Esophagus squamous epithelium (tissue), 5 donors: Measurements from ENCODE around the gene DSTYK. TPM values are rescaled to one million over a fixed set of nuclear protein-coding genes. Genes with fewer than 3 reads are reported as not detected.

Experiments used
- DNase-seq: peaks from one replicate; lab custom pipeline; 2025; lab: John Stamatoyannopoulos, UW
- H3K27ac ChIP-seq, 4 donors: fragments of 200-600 bp; sonication (generic); one replicate each; pipeline ENCODE4 v1.5.1; 2016 to 2019; ENCODE audit warnings: mild to moderate bottlenecking in 1 of 4
- H3K27me3 ChIP-seq, 4 donors: fragments of 200-600 bp; sonication (generic); 1 replicate in 3 of 4; 2 replicates in 1 of 4; pipeline versions ENCODE4 v1.5.1 to v1.6.0; 2017 to 2021; ENCODE audit warnings: antibody characterized with exemption in 1 of 4
- H3K36me3 ChIP-seq, 3 donors: fragments of 200-600 bp; sonication (generic); one replicate each; pipeline ENCODE4 v1.5.1; 2016 to 2019
- H3K4me1 ChIP-seq, 3 donors: fragments of 200-600 bp; sonication (generic); one replicate each; pipeline ENCODE4 v1.5.1; 2017 to 2019
- H3K4me3 ChIP-seq, 4 donors: fragments of 200-600 bp; sonication (generic); 1 replicate in 3 of 4; 2 replicates in 1 of 4; pipeline ENCODE4 v1.5.1; 2016 to 2019; ENCODE audit warnings: mild to moderate bottlenecking in 2 of 4, moderate library complexity in 1 of 4
- H3K9me3 ChIP-seq, 3 donors: fragments of 200-600 bp; sonication (generic); one replicate each; pipeline ENCODE4 v1.5.1; 2016 to 2019
- CTCF ChIP-seq, 6 experiments: fragments of 450-650 bp in 4 of 6; fragments of 200-600 bp in 2 of 6; sonication (generic) in 2 of 6; IDR thresholded peaks; one replicate each; pipeline ENCODE4 v1.5.1; 2016 to 2019; ENCODE audit warnings: antibody characterized with exemption in 6 of 6, mild to moderate bottlenecking in 4 of 6, moderate library complexity in 4 of 6
- POLR2A ChIP-seq, 4 donors: fragments of 450-650 bp; IDR thresholded peaks; one replicate each; pipeline ENCODE4 v1.6.1; 2017; ENCODE audit warnings: antibody characterized with exemption in 4 of 4, mild to moderate bottlenecking in 4 of 4, moderate library complexity in 3 of 4
- WGBS, 2 donors: methylation state at CpG; one replicate each; pipeline ENCODE4 v1.1.5; 2018; 5-methylcytosine and 5-hydroxymethylcytosine counted together
- intact Hi-C: fragments of 100-400 bp; cut with DNase I; formaldehyde crosslinking; loops from one replicate; pipeline ENCODE4 v1.15.0; 2022
- total RNA-seq, 4 donors: library from RNA; depleted of rRNA; stranded (reverse); fragments of >200 nt; gene quantifications; one replicate each; pipeline ENCODE4 v1.1.0, GENCODE V29; 2016
- donor health status: DM: yes; HTN: yes; CAD: no.

The DSTYK gene
- total RNA-seq, 4 donors from 2014 or later, result 6.5 to 10.9 (median 6.9) TPM

DNA sequence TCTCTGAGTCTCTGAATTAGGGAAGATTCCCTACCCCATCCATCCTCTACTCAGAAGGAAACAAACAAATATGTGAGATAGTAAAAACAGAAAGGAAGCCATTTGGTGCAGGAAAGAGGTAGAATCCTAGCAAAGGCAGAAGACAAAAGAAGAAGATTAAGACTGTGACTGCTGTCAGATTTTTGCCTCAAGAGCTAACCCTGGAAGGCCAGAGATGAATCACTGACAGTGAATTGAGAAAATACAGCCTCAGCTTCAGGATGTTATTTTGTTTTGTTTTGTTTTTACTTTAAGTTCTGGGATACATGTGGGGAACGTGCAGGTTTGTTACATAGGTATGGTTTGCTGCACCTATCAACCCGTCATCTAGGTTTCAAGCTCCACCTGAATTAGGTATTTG is 31.7 kb downstream of the DSTYK start:
- no peaks in the 10 kb centered on the region for H3K9me3 ChIP-seq
- peaks cover 7 to 66% (median 21%) of the 10 kb centered on the region in 3 donors for H3K4me1 ChIP-seq
- 64 to 86% methylated on average over 2 of the region's 2 CpGs for WGBS, 2 donors
- DNase-seq, result no peak
- H3K27ac ChIP-seq, result peak overlapping the region in 1 of 4 donors; percentile 11
- H3K36me3 ChIP-seq, result peaks cover 0 to 30% (median 0%) of the 10 kb centered on the region in 3 donors
- no peak for TF ChIP-seq POLR2A (IDR thresholded peaks at IDR 0.05)
- TF ChIP-seq CTCF (IDR thresholded peaks at IDR 0.05), result no peak
- H3K4me3 ChIP-seq, result no peak overlapping the region
- intact Hi-C loops, result no loop called here
- H3K27me3 ChIP-seq, result no peaks in the 10 kb centered on the region

DNA sequence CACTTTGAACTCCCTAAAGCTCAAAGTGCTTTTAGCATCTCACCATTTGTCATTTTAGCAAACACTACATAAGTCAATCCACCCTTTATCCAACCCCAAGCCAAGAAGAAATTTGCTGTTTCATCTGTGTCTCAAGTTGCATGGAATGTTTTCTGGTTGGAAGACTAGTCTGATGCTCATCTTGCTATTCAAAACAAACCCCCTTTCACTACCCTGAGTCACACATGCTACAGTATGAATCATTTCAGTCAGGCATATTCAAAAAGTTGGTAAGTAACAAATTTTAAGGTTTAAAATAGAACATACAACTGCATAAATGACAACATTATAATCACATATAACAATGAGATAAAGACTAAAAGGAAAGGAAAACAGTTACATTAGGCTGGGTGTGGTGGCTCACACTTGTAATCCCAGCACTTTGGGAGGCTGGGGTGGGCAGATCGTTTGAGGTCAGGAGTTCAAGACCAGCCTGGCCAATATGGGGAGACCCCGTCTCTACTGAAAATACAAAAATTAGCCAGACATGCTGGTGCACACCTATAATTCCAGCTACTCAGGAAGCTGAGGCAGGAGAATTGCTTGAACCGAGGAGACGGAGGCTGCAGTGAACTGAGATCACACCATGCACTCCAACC is 38.7 kb downstream of the DSTYK start:
- TF ChIP-seq POLR2A (IDR thresholded peaks at IDR 0.05) (no peak), CTCF (IDR thresholded peaks at IDR 0.05) (no peak)
- Histone ChIP-seq H3K36me3 (peaks cover 0 to 43% (median 0%) of the 10 kb centered on the region in 3 donors), H3K4me3 (no peak overlapping the region), H3K9me3 (no peaks in the 10 kb centered on the region), H3K27ac (no peak overlapping the region), H3K4me1 (peaks cover 7 to 40% (median 16%) of the 10 kb centered on the region in 3 donors), H3K27me3 (no peaks in the 10 kb centered on the region)
- no peak for DNase-seq
- intact Hi-C loops, result no loop called here
- 79 to 87% methylated on average over 4 of the region's 4 CpGs for whole genome bisulfite sequencing, 2 donors

- WGBS, 2 donors, result 72 to 86% methylated on average over 5 of the region's 5 CpGs
- no peak overlapping the region for H3K27ac ChIP-seq
- H3K4me3 ChIP-seq, result no peak overlapping the region
- H3K36me3 ChIP-seq, result peaks cover 0 to 57% (median 0%) of the 10 kb centered on the region in 3 donors
- no peak for DNase-seq
- H3K9me3 ChIP-seq, result no peaks in the 10 kb centered on the region
- no peak for TF ChIP-seq CTCF (IDR thresholded peaks at IDR 0.05)
- TF ChIP-seq POLR2A (IDR thresholded peaks at IDR 0.05), result no peak
- no peaks in the 10 kb centered on the region for H3K27me3 ChIP-seq
- intact Hi-C loops, result no loop called here
- H3K4me1 ChIP-seq, result peaks cover 7 to 27% (median 16%) of the 10 kb centered on the region in 3 donors
Observed at GRCh38 chr1:205171369-205171768, 40.1 kb downstream of the DSTYK start.

- H3K4me1 ChIP-seq, result peaks cover 5 to 20% (median 10%) of the 10 kb centered on the region in 3 donors
- H3K4me3 ChIP-seq, result no peak overlapping the region
- no peak for DNase-seq
- WGBS, 2 donors, result 87 to 90% methylated on average over 9 of the region's 9 CpGs
- no peaks in the 10 kb centered on the region for H3K9me3 ChIP-seq
- H3K27ac ChIP-seq, result no peak overlapping the region
- intact Hi-C loops, result no loop called here
- TF ChIP-seq POLR2A (IDR thresholded peaks at IDR 0.05) (no peak), CTCF (IDR thresholded peaks at IDR 0.05) (no peak)
- peaks cover 0 to 64% (median 0%) of the 10 kb centered on the region in 3 donors for H3K36me3 ChIP-seq
- H3K27me3 ChIP-seq, result no peaks in the 10 kb centered on the region
Observed at GRCh38 chr1:205170532-205171269, 40.8 kb downstream of the DSTYK start.

DNA sequence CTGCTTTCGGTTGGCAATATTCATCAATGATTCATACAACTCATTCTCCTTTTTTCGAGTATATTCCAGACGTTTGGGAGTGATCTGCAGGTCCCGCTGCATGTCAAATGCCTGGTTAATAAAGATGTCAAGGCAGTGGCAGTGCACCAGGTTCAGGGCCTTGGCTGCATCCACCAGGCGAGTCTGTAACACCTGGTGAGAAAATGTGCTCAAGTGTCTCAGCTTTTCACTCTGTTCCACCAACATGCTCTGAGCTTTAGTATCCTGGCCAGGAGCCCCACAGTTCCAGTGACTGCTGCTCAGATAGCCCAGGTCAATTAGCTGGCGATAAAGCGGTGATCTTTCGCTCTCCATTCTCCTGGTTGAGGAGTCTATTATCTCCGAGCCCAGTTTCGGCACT is 42.3 kb downstream of the DSTYK start:
- no peaks in the 10 kb centered on the region for H3K9me3 ChIP-seq
- H3K27me3 ChIP-seq, result no peaks in the 10 kb centered on the region
- 93 to 95% methylated on average over 9 to 10 of the region's 10 CpGs for WGBS, 2 donors
- intact Hi-C loops, result no loop called here
- no peak overlapping the region for H3K27ac ChIP-seq
- TF ChIP-seq POLR2A (IDR thresholded peaks at IDR 0.05) (no peak), CTCF (IDR thresholded peaks at IDR 0.05) (no peak)
- DNase-seq, result no peak
- peaks cover 0 to 75% (median 3%) of the 10 kb centered on the region in 3 donors for H3K36me3 ChIP-seq
- H3K4me1 ChIP-seq, result peaks cover 0 to 8% (median 0%) of the 10 kb centered on the region in 3 donors
- no peak overlapping the region for H3K4me3 ChIP-seq
